Activated CD8-positive, alpha-beta memory T cell treated with anti-CD3 and anti-CD28 coated beads for 36 hours (primary cell): ENCODE measurements around the gene LTB4R2. TPM values are rescaled to one million over a fixed set of nuclear protein-coding genes. Genes with fewer than 3 reads are reported as not detected.
"Not testable (repeated sequence)": the region's sequence is repeated elsewhere in the genome, so short reads cannot be mapped to it uniquely, and the experiment has no call there.

Source experiments
- CTCF ChIA-PET: fragments of 350-600 bp; sonication (Branson Sonifier 250); formaldehyde crosslinking; loops from one replicate; lab custom pipeline; 2021; ENCODE audit warnings: antibody characterized with exemption; lab: Charles Lee
- POLR2A ChIA-PET: fragments of 350-600 bp; sonication (Branson Sonifier 250); formaldehyde crosslinking; loops from one replicate; lab custom pipeline; 2021; ENCODE audit warnings: antibody characterized with exemption; lab: Charles Lee
- total RNA-seq, 2 experiments: library from RNA; stranded (reverse); gene quantifications; one replicate each; pipeline ENCODE4 v1.2.3, GENCODE V29; 2021

Gene LTB4R2
- total RNA-seq, 2 experiments from 2014 or later = 9.3 to 10.4 TPM

- CTCF ChIA-PET = interaction anchor here (0.7 to 17.7 kb wide), 4 partner anchors 10 to 93 kb away, joined by 3 to 334 read pairs (median 4); partner anchors contain the start of genes CBLN3 and KHNYN
These were observed 29.6 kb downstream of the LTB4R2 start, which contains the start of gene RIPK3 for GRCh38 chr14:24339284-24340151. RIPK3 (minus strand) TSS chr14:24339991; CDS start chr14:24339826, 165 bp downstream.

GRCh38 chr14:24340606-24341005 lies 30.7 kb downstream of the LTB4R2 start:
- ChIA-PET CTCF (interaction anchor here (0.7 to 17.7 kb wide), 4 partner anchors 12 to 98 kb away, joined by 3 to 334 read pairs (median 4); partner anchors contain the start of genes CBLN3 and KHNYN), POLR2A (interaction anchor here (0.6 to 1.3 kb wide), 2 partner anchors 14 to 90 kb away, joined by 6 read pairs; no protein-coding TSS in a partner anchor)

More at GRCh38 chr14:24339284-24340151, 29.6 kb downstream of the LTB4R2 start, which contains the start of gene RIPK3:
- POLR2A ChIA-PET = interaction anchor here (1.3 to 1.5 kb wide), 2 partner anchors 91 kb away, joined by 5 to 6 read pairs; partner anchors contain the start of gene KHNYN

- POLR2A ChIA-PET = no interaction called here
- CTCF ChIA-PET = interaction anchor here (1.0 kb wide), 2 partner anchors 27 to 89 kb away, joined by 3 to 4 read pairs; no protein-coding TSS in a partner anchor
These were observed 32.9 kb downstream of the LTB4R2 start for GRCh38 chr14:24342889-24343288.

GRCh38 chr14:24343795-24344660 lies 34.1 kb downstream of the LTB4R2 start:
- POLR2A ChIA-PET = no interaction called here
- CTCF ChIA-PET = interaction anchor here (0.6 to 1.6 kb wide), 4 partner anchors 11 to 93 kb away, joined by 3 to 6 read pairs (median 4); no protein-coding TSS in a partner anchor

- ChIA-PET POLR2A (no interaction called here), CTCF (no interaction called here)
These were observed 37.2 kb downstream of the LTB4R2 start for GRCh38 chr14:24347134-24347533.

GRCh38 chr14:24348186-24348585 lies 38.2 kb downstream of the LTB4R2 start:
- ChIA-PET CTCF (interaction anchor here (0.6 to 0.7 kb wide), 2 partner anchors 83 to 88 kb away, joined by 3 to 4 read pairs; no protein-coding TSS in a partner anchor), POLR2A (no interaction called here)

- POLR2A ChIA-PET = no interaction called here
- CTCF ChIA-PET = interaction anchor here (0.9 to 1.2 kb wide), 2 partner anchors 16 to 82 kb away, joined by 3 to 4 read pairs; no protein-coding TSS in a partner anchor
These were observed 39.8 kb downstream of the LTB4R2 start for GRCh38 chr14:24349742-24350141.

GRCh38 chr14:24351517-24351916 lies 41.6 kb downstream of the LTB4R2 start:
- CTCF ChIA-PET = interaction anchor here (1.0 to 1.1 kb wide), 2 partner anchors 80 to 85 kb away, joined by 3 to 4 read pairs; no protein-coding TSS in a partner anchor
- POLR2A ChIA-PET = no interaction called here

GRCh38 chr14:24353559-24354481 lies 43.9 kb downstream of the LTB4R2 start:
- ChIA-PET POLR2A (no interaction called here), CTCF (no interaction called here)

- POLR2A ChIA-PET, CTCF ChIA-PET: not testable (repeated sequence)
These were observed 44.5 kb downstream of the LTB4R2 start for GRCh38 chr14:24354482-24354825.

- POLR2A ChIA-PET = no interaction called here
- CTCF ChIA-PET = no interaction called here
These were observed 45.1 kb downstream of the LTB4R2 start for GRCh38 chr14:24355009-24355408.

- POLR2A ChIA-PET = no interaction called here
These were observed 46.3 kb downstream of the LTB4R2 start for GRCh38 chr14:24356208-24356607.

GRCh38 chr14:24360281-24360680 lies 50.3 kb downstream of the LTB4R2 start:
- ChIA-PET CTCF (interaction anchor here (0.7 to 1.6 kb wide), 2 partner anchors 26 to 40 kb away, joined by 3 to 7 read pairs; partner anchors contain the start of gene ADCY4), POLR2A (no interaction called here)

More at GRCh38 chr14:24356208-24356607, 46.3 kb downstream of the LTB4R2 start:
- CTCF ChIA-PET = interaction anchor here (2.2 kb wide), 1 partner anchor 75 kb away, joined by 10 read pairs; no protein-coding TSS in a partner anchor

GRCh38 chr14:24361326-24361725 lies 51.4 kb downstream of the LTB4R2 start:
- POLR2A ChIA-PET = interaction anchor here (1.1 kb wide), 1 partner anchor 69 kb away, joined by 3 read pairs; no protein-coding TSS in a partner anchor
- CTCF ChIA-PET = interaction anchor here (1.5 to 2.1 kb wide), 3 partner anchors 27 to 75 kb away, joined by 6 to 7 read pairs (median 7); partner anchors contain the start of gene ADCY4
